ENCODE data around the gene MGST3.
"Not testable (repeated sequence)": the region's sequence is repeated elsewhere in the genome, so short reads cannot be mapped to it uniquely, and the experiment has no call there.

The MGST3 gene

GRCh38 chr1:165630629-165631341, at the start of gene MGST3:
MGST3 (plus strand) TSS chr1:165631234; CDS start chr1:165649848, 18,614 bp downstream.
- peak; percentile 91 for DNase-seq

GRCh38 chr1:165581926-165582325, 49.1 kb upstream of the MGST3 start:
- no peak for DNase-seq

GRCh38 chr1:165586398-165586797, 44.6 kb upstream of the MGST3 start:
- DNase-seq = no peak

GRCh38 chr1:165591391-165591790, 39.6 kb upstream of the MGST3 start:
- not testable (repeated sequence) for DNase-seq

GRCh38 chr1:165592945-165593823, 37.9 kb upstream of the MGST3 start:
- DNase-seq = peak; percentile 83

- no peak for DNase-seq
Measured at GRCh38 chr1:165595246-165595938, 35.6 kb upstream of the MGST3 start.

GRCh38 chr1:165597883-165598675, 33.0 kb upstream of the MGST3 start:
- peak; percentile 91 for DNase-seq

GRCh38 chr1:165598676-165599059, 32.4 kb upstream of the MGST3 start:
- no peak for DNase-seq

GRCh38 chr1:165600793-165601192, 30.2 kb upstream of the MGST3 start:
- DNase-seq = no peak

GRCh38 chr1:165603810-165604209, 27.2 kb upstream of the MGST3 start:
- no peak for DNase-seq

- no peak for DNase-seq
Measured at GRCh38 chr1:165605246-165605645, 25.8 kb upstream of the MGST3 start.

- not testable (repeated sequence) for DNase-seq
Measured at GRCh38 chr1:165606676-165607075, 24.4 kb upstream of the MGST3 start.

GRCh38 chr1:165610866-165611265, 20.2 kb upstream of the MGST3 start:
- DNase-seq = no peak

- no peak for DNase-seq
Measured at GRCh38 chr1:165612062-165612461, 19.0 kb upstream of the MGST3 start.

GRCh38 chr1:165616054-165616612, 14.9 kb upstream of the MGST3 start:
- DNase-seq = no peak

- DNase-seq = no peak
Measured at GRCh38 chr1:165616987-165617546, 14.0 kb upstream of the MGST3 start.

GRCh38 chr1:165619647-165620151, 11.3 kb upstream of the MGST3 start:
- no peak for DNase-seq

- DNase-seq = no peak
Measured at GRCh38 chr1:165623624-165624023, 7.4 kb upstream of the MGST3 start.

GRCh38 chr1:165624441-165624840, 6.6 kb upstream of the MGST3 start:
- DNase-seq = no peak

- DNase-seq = no peak
Measured at GRCh38 chr1:165628147-165628822, 2.7 kb upstream of the MGST3 start.

- DNase-seq = no peak
Measured at GRCh38 chr1:165629151-165629550, 1.9 kb upstream of the MGST3 start.

Data from CD4-positive, alpha-beta T cell treated with Interleukin-17A for 4 hours (primary cell).